K562 (cell line): Measurements from ENCODE around the gene APP.

ENCODE experiments used
- EP300 ChIP-seq: IDR thresholded peaks from 2 replicates; pipeline ENCODE4 v1.6.1; 2012; ENCODE audit warnings: low read length, improper control_type of control experiment
- NCOA2 ChIP-seq, 2 experiments: fragments of 450-650 bp; IDR thresholded peaks; 2 replicates each; pipeline ENCODE4 v1.6.1; 2018; ENCODE audit warnings: mild to moderate bottlenecking in 2 of 2, moderate library complexity in 1 of 2; ENCODE audit not compliant: partially characterized antibody in 2 of 2
- NR1H2 ChIP-seq: sonication (generic); formaldehyde crosslinking; IDR thresholded peaks from 2 replicates; pipeline ENCODE4 v1.4.0; 2020; ENCODE audit warnings: mild to moderate bottlenecking, missing genetic modification reagents
- POLR2AphosphoS5 ChIP-seq: IDR thresholded peaks from 2 replicates; pipeline ENCODE4 v1.6.1; 2011; ENCODE audit warnings: mild to moderate bottlenecking, low read depth, low read length, moderate library complexity; ENCODE audit not compliant: control insufficient read depth, insufficient read depth
- SNIP1 ChIP-seq: fragments of 450-650 bp; IDR thresholded peaks from 2 replicates; pipeline ENCODE4 v1.7.1; 2017; ENCODE audit warnings: low read depth, mild to moderate bottlenecking
- ZSCAN29 ChIP-seq: fragments of 450-650 bp; IDR thresholded peaks from 2 replicates; pipeline ENCODE4 v1.6.1; 2017
- ZZZ3 ChIP-seq: fragments of 450-650 bp; IDR thresholded peaks from 2 replicates; pipeline ENCODE4 v1.6.1; 2016; ENCODE audit warnings: antibody characterized with exemption, mild to moderate bottlenecking, moderate library complexity
- TF ChIP-seq, protein P1 (sequence below): sonication (generic); formaldehyde crosslinking; IDR thresholded peaks from 2 replicates; pipeline ENCODE4 v1.8.1; 2023; ENCODE audit warnings: mild to moderate bottlenecking, missing genetic modification reagents
- TF ChIP-seq, protein P2 (sequence below), 2 experiments: fragments of 450-650 bp; IDR thresholded peaks; 2 replicates each; pipeline ENCODE4 v1.6.1; 2016
- TF ChIP-seq, protein P3 (sequence below), 3 experiments: IDR thresholded peaks in 2 of 3; conservative IDR thresholded peaks in 1 of 3; 2 replicates each; pipeline ENCODE4 v1.5.1; 2011 to 2012; ENCODE audit warnings: low read length in 3 of 3, mild to moderate bottlenecking in 3 of 3, control low read depth in 2 of 3, improper control_type of control experiment in 1 of 3, inconsistent platforms in 1 of 3, low read depth in 1 of 3, mixed read lengths in 1 of 3, moderate library complexity in 1 of 3; ENCODE audit not compliant: insufficient read depth in 2 of 3

DNA sequence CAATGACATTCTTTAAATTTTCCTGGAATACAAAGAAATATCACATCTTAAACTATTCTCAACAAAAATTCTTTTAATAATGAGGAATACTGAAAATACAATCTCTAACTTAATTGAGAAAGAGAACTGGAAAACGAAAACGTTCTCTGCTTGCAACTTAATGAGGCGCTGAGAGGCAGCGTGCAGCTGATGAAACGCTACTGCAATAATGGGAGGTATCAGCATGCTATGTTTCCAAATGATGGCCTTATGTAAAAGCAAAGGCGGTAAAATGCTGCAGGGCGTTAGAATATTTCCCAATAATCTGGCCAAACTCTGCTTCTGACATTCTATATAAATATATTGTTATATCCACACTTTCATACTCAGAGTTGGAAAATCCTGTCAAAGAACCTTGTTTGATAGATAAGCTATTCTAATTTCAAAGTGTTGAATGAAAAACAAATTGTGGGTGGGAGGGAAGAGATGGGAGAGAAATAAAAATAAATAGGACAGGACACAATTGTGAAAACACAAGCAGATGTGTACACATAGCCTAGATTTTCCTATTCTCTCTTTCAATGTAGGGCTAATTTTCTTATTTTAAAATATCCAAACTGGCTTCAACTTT lies 70.9 kb downstream of the APP start:
- TF ChIP-seq SNIP1 (no peak), ZSCAN29 (no peak), NR1H2 (CRISPR knock-in tag) (no peak), POLR2AphosphoS5 (no peak), EP300 (peak; percentile 42; the same call in 1 of the 2 replicates), NCOA2 (IDR thresholded peaks at IDR 0.05; ENCODE audit: partially characterized antibody in 2 of 2) (no peak), ZZZ3 (no peak)
- TF ChIP-seq, protein P1, sequence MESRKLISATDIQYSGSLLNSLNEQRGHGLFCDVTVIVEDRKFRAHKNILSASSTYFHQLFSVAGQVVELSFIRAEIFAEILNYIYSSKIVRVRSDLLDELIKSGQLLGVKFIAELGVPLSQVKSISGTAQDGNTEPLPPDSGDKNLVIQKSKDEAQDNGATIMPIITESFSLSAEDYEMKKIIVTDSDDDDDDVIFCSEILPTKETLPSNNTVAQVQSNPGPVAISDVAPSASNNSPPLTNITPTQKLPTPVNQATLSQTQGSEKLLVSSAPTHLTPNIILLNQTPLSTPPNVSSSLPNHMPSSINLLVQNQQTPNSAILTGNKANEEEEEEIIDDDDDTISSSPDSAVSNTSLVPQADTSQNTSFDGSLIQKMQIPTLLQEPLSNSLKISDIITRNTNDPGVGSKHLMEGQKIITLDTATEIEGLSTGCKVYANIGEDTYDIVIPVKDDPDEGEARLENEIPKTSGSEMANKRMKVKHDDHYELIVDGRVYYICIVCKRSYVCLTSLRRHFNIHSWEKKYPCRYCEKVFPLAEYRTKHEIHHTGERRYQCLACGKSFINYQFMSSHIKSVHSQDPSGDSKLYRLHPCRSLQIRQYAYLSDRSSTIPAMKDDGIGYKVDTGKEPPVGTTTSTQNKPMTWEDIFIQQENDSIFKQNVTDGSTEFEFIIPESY (CRISPR knock-in tag) = no peak
- TF ChIP-seq, protein P2, sequence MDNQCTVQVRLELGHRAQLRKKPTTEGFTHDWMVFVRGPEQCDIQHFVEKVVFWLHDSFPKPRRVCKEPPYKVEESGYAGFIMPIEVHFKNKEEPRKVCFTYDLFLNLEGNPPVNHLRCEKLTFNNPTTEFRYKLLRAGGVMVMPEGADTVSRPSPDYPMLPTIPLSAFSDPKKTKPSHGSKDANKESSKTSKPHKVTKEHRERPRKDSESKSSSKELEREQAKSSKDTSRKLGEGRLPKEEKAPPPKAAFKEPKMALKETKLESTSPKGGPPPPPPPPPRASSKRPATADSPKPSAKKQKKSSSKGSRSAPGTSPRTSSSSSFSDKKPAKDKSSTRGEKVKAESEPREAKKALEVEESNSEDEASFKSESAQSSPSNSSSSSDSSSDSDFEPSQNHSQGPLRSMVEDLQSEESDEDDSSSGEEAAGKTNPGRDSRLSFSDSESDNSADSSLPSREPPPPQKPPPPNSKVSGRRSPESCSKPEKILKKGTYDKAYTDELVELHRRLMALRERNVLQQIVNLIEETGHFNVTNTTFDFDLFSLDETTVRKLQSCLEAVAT (IDR thresholded peaks at IDR 0.05) = no peak
- TF ChIP-seq, protein P3, sequence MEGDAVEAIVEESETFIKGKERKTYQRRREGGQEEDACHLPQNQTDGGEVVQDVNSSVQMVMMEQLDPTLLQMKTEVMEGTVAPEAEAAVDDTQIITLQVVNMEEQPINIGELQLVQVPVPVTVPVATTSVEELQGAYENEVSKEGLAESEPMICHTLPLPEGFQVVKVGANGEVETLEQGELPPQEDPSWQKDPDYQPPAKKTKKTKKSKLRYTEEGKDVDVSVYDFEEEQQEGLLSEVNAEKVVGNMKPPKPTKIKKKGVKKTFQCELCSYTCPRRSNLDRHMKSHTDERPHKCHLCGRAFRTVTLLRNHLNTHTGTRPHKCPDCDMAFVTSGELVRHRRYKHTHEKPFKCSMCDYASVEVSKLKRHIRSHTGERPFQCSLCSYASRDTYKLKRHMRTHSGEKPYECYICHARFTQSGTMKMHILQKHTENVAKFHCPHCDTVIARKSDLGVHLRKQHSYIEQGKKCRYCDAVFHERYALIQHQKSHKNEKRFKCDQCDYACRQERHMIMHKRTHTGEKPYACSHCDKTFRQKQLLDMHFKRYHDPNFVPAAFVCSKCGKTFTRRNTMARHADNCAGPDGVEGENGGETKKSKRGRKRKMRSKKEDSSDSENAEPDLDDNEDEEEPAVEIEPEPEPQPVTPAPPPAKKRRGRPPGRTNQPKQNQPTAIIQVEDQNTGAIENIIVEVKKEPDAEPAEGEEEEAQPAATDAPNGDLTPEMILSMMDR (IDR thresholded peaks at IDR 0.05 in 2 of 3, conservative IDR thresholded peaks at IDR 0.05 in 1 of 3; ENCODE audit: insufficient read depth in 2 of 3, low read depth in 1 of 3, low read length in 3 of 3) = no peak
